Measurements from ENCODE around the gene PHLDB2. TPM values are rescaled to one million over a fixed set of nuclear protein-coding genes. Genes with fewer than 3 reads are reported as not detected.

Gene PHLDB2
- total and polyA plus RNA-seq, 10 of the 15 experiments (the other 5 are each of a cell fraction or from before 2014, with no cell fraction given): 0.03 to 0.67 (median 0.40) TPM

DNA sequence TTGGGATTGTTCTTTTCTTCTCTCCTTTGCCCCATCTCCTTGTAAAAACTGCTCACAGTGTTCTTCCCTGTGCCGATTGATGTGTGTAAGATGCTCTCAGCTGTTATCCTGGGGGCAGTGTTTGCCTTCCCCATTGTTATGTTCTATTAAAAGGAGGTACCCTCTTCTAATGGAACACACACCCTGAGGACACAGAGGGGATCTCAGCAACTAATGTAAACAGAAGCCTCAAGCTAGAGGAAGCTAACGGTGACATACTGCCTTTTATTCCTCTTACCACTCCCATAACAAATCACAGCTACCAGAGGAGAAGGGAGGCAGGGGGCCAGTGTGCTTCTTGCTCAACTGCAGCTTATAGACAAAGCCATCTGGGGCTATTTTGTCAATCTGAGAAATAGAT lies 141.9 kb downstream of the PHLDB2 start:
- intact Hi-C loops (cut with micrococcal nuclease; ENCODE audit: unreplicated experiment) (no loop called here), in situ Hi-C loops (cut with MboI) (no loop called here)
- Histone ChIP-seq H3K27ac (ENCODE audit: control insufficient read depth, insufficient read depth) (no peak overlapping the region), H3K36me3 (ENCODE audit: control insufficient read depth in 2 of 2, insufficient read depth in 2 of 2, low read length in 1 of 2) (no peaks in the 10 kb centered on the region), H4K20me1 (ENCODE audit: control insufficient read depth, insufficient read depth) (no peaks in the 10 kb centered on the region), H2AFZ (ENCODE audit: control insufficient read depth, low read depth, low read length) (no peak overlapping the region), H3K27me3 (replicated peaks in 1 of 2; ENCODE audit: control insufficient read depth in 2 of 2, insufficient read depth in 2 of 2, low read length in 1 of 2) (peaks cover 0 to 2% of the 10 kb centered on the region in 2 experiments; a peak in 3 of 4 replicates), H3K4me1 (ENCODE audit: control insufficient read depth, insufficient read depth, low read length) (peaks cover 6% of the 10 kb centered on the region; the same call in 1 of the 2 replicates), H3K79me2 (ENCODE audit: control insufficient read depth, insufficient read depth, low read length) (no peaks in the 10 kb centered on the region), H3K4me2 (ENCODE audit: control insufficient read depth, insufficient read depth) (no peak overlapping the region), H3K9ac (ENCODE audit: control insufficient read depth, insufficient read depth, low read length) (no peak overlapping the region), H3K9me3 (replicated peaks; ENCODE audit: control insufficient read depth, insufficient read depth, low read length) (no peaks in the 10 kb centered on the region), H3K4me3 (no peak overlapping the region)
- CTCF ChIA-PET: interaction anchor here (0.5 to 10.0 kb wide), 7 partner anchors 10 to 397 kb away, joined by 3 to 102 read pairs (median 3); no protein-coding TSS in a partner anchor
- ATAC-seq (no peak), DNase-seq (ENCODE audit: low read depth, low spot score) (no peak), FAIRE-seq (no peak)
- POLR2A ChIA-PET: interaction anchor here (1.2 kb wide), 1 partner anchor 11 kb away, joined by 3 read pairs; no protein-coding TSS in a partner anchor
- RAD21 ChIA-PET (ENCODE audit: unreplicated experiment): interaction anchor here (0.8 to 5.0 kb wide), 3 partner anchors 11 to 133 kb away, joined by 3 to 31 read pairs (median 19); no protein-coding TSS in a partner anchor
- BruUV-seq (replicated peaks): no TSS peak
- no peak for TF ChIP-seq FOS (IDR thresholded peaks at IDR 0.05; ENCODE audit: borderline replicate concordance, extremely low read depth, insufficient read length)
- TF ChIP-seq GABPA (IDR thresholded peaks at IDR 0.05; ENCODE audit: low read depth): no peak
- TF ChIP-seq PAX5 (IDR thresholded peaks at IDR 0.05; ENCODE audit: borderline replicate concordance, low read depth, low read length): no peak
- no peak for TF ChIP-seq SRF (IDR thresholded peaks at IDR 0.05; ENCODE audit: low read depth in 2 of 2, low read length in 2 of 2)
- no peak for TF ChIP-seq POLR2AphosphoS5 (IDR thresholded peaks at IDR 0.05; ENCODE audit: low read length)
- TF ChIP-seq, protein P1, sequence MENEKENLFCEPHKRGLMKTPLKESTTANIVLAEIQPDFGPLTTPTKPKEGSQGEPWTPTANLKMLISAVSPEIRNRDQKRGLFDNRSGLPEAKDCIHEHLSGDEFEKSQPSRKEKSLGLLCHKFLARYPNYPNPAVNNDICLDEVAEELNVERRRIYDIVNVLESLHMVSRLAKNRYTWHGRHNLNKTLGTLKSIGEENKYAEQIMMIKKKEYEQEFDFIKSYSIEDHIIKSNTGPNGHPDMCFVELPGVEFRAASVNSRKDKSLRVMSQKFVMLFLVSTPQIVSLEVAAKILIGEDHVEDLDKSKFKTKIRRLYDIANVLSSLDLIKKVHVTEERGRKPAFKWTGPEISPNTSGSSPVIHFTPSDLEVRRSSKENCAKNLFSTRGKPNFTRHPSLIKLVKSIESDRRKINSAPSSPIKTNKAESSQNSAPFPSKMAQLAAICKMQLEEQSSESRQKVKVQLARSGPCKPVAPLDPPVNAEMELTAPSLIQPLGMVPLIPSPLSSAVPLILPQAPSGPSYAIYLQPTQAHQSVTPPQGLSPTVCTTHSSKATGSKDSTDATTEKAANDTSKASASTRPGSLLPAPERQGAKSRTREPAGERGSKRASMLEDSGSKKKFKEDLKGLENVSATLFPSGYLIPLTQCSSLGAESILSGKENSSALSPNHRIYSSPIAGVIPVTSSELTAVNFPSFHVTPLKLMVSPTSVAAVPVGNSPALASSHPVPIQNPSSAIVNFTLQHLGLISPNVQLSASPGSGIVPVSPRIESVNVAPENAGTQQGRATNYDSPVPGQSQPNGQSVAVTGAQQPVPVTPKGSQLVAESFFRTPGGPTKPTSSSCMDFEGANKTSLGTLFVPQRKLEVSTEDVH (IDR thresholded peaks at IDR 0.05; ENCODE audit: low read depth, partially characterized antibody): no peak
- no peak for TF ChIP-seq BACH1 (IDR thresholded peaks at IDR 0.05; ENCODE audit: borderline replicate concordance)
- no peak for TF ChIP-seq CBX3 (IDR thresholded peaks at IDR 0.05; ENCODE audit: borderline replicate concordance, low read depth)
- TF ChIP-seq, protein P2, sequence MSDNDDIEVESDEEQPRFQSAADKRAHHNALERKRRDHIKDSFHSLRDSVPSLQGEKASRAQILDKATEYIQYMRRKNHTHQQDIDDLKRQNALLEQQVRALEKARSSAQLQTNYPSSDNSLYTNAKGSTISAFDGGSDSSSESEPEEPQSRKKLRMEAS (IDR thresholded peaks at IDR 0.05; ENCODE audit: low read depth, low read length): no peak
- no peak for TF ChIP-seq RB1 (IDR thresholded peaks at IDR 0.05; ENCODE audit: borderline replicate concordance)
- TF ChIP-seq, protein P3, sequence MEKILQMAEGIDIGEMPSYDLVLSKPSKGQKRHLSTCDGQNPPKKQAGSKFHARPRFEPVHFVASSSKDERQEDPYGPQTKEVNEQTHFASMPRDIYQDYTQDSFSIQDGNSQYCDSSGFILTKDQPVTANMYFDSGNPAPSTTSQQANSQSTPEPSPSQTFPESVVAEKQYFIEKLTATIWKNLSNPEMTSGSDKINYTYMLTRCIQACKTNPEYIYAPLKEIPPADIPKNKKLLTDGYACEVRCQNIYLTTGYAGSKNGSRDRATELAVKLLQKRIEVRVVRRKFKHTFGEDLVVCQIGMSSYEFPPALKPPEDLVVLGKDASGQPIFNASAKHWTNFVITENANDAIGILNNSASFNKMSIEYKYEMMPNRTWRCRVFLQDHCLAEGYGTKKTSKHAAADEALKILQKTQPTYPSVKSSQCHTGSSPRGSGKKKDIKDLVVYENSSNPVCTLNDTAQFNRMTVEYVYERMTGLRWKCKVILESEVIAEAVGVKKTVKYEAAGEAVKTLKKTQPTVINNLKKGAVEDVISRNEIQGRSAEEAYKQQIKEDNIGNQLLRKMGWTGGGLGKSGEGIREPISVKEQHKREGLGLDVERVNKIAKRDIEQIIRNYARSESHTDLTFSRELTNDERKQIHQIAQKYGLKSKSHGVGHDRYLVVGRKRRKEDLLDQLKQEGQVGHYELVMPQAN (conservative IDR thresholded peaks at IDR 0.05): no peak
- TF ChIP-seq ZBTB11 (CRISPR knock-in tag; IDR thresholded peaks at IDR 0.05): no peak
- no peak for TF ChIP-seq NR2C2 (IDR thresholded peaks at IDR 0.05; ENCODE audit: borderline replicate concordance, control insufficient read depth, insufficient read length, low read depth)
- TF ChIP-seq YY1 (IDR thresholded peaks at IDR 0.05; ENCODE audit: low read depth, low read length): no peak
- SMC1A ChIA-PET (ENCODE audit: uncharacterized antibody, unreplicated experiment): interaction anchor here (1.1 to 21.1 kb wide), 4 partner anchors 10 to 285 kb away, joined by 5 to 417 read pairs (median 47); partner anchors contain the start of gene ABHD10
- 85% methylated on average over 2 of the region's 2 CpGs for WGBS (ENCODE audit: insufficient coverage, insufficient replicate concordance, low lambda C conversion rate, missing lambda C conversion rate)
